ENCODE measurements around the gene FBXO10. TPM values are rescaled to one million over a fixed set of nuclear protein-coding genes. Genes with fewer than 3 reads are reported as not detected.
A peak's percentile ranks its signal among the peaks of the same experiment; 100 is the strongest.

FBXO10 gene
- total RNA-seq, 1 experiment from 2014 or later, result 5.3 TPM

DNA sequence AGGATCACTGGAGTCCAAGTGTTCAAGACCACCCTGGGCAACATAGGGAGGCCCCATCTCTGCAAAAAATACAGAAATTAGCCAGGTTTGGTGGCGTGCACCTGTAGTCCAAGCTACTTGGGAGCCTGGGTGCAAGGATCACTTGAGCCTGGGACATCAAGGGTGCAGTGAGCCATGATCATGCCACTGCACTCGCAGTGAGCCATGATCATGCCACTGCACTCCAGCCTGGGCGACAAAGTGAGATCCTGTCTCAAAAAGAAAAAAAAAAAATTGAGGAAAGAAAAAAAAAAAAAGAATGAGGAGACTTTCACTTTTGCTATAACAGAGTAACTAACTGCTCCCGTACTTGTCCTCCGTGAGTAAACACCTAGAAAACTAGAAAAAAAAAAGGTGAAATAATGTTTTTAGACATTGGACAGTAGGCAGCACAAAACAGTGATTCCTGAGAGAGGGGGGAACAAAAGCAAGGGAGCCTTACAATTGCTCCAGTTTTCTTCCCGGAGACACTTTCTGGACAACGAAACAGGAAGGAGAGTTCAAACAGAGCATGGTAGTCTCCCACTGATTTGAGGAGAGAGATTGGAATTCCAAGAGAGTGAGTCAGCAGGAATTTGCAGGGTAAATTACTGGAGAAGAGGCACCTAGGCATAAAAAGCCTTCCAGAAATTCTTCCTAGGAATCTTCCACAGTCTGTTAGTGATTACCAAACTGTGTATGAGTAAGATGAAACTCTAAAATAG, 104.1 kb downstream of the FBXO10 start:
- no peaks in the 10 kb centered on the region for H3K9me2 ChIP-seq (ENCODE audit: insufficient read depth)
- ChIA-PET CTCF (no interaction called here), RAD21 (ENCODE audit: low non-redundant PET in 1 of 2, low total read pairs in 2 of 2, uncharacterized antibody in 2 of 2, unreplicated experiment in 2 of 2) (no interaction called here), POLR2A (interaction anchor here (1.1 kb wide), 1 partner anchor 10 kb away, joined by 3 read pairs; no protein-coding TSS in a partner anchor)
- peak; percentile 95 for DNase-seq (ENCODE audit: low read depth, low spot score)
- no peaks in the 10 kb centered on the region for H3K36me3 ChIP-seq (ENCODE audit: control insufficient read depth in 1 of 2, insufficient read depth in 2 of 2, low read length in 2 of 2)
- H3K4me1 ChIP-seq (ENCODE audit: control insufficient read depth in 1 of 2, insufficient read depth in 2 of 2, low read length in 2 of 2), result peaks cover 32 to 66% of the 10 kb centered on the region in 2 experiments
- TSS peak; percentile 29 for BruUV-seq (replicated peaks)
- no peaks in the 10 kb centered on the region for H4K20me1 ChIP-seq (ENCODE audit: insufficient read depth)
- peaks cover 13% of the 10 kb centered on the region for H3K79me2 ChIP-seq (ENCODE audit: insufficient read depth, low read length)
- intact Hi-C loops (cut with micrococcal nuclease), result no loop called here
- H2AFZ ChIP-seq (ENCODE audit: low read depth, low read length, poor library complexity, severe bottlenecking), result no peak overlapping the region
- ATAC-seq, result peak; percentile 71
- H3K9me3 ChIP-seq (ENCODE audit: control insufficient read depth in 1 of 2, insufficient read depth in 1 of 2, low read depth in 1 of 2, low read length in 2 of 2), result peaks cover 5 to 8% of the 10 kb centered on the region in 2 experiments; a peak in 1 of 4 replicates
- H3K9ac ChIP-seq (ENCODE audit: low read length), result peak overlapping the region; percentile 66
- H3K4me2 ChIP-seq (ENCODE audit: low read length), result peak overlapping the region; percentile 70
- TF ChIP-seq CBX3 (IDR thresholded peaks at IDR 0.05; ENCODE audit: low read depth) (no peak), JUND (IDR thresholded peaks at IDR 0.05) (no peak), TCF7L2 (IDR thresholded peaks at IDR 0.05; ENCODE audit: borderline replicate concordance, extremely low read depth, insufficient read depth, insufficient read length) (peak; percentile 78), POLR2AphosphoS5 (IDR thresholded peaks at IDR 0.05; ENCODE audit: low read depth, low read length) (peak; percentile 59; the same call in 1 of the 2 replicates), CEBPB (IDR thresholded peaks at IDR 0.05; ENCODE audit: low read depth) (no peak), SRF (IDR thresholded peaks at IDR 0.05; ENCODE audit: low read depth) (no peak), YY1 (IDR thresholded peaks at IDR 0.05; ENCODE audit: extremely low read depth, insufficient replicate concordance, low read depth, low read length) (no peak), EGR1 (IDR thresholded peaks at IDR 0.05; ENCODE audit: low read depth) (no peak)
- TF ChIP-seq, protein P1, sequence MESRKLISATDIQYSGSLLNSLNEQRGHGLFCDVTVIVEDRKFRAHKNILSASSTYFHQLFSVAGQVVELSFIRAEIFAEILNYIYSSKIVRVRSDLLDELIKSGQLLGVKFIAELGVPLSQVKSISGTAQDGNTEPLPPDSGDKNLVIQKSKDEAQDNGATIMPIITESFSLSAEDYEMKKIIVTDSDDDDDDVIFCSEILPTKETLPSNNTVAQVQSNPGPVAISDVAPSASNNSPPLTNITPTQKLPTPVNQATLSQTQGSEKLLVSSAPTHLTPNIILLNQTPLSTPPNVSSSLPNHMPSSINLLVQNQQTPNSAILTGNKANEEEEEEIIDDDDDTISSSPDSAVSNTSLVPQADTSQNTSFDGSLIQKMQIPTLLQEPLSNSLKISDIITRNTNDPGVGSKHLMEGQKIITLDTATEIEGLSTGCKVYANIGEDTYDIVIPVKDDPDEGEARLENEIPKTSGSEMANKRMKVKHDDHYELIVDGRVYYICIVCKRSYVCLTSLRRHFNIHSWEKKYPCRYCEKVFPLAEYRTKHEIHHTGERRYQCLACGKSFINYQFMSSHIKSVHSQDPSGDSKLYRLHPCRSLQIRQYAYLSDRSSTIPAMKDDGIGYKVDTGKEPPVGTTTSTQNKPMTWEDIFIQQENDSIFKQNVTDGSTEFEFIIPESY (IDR thresholded peaks at IDR 0.05; ENCODE audit: extremely low read depth, insufficient replicate concordance, low read length), result peak; percentile 22
- H3K27ac ChIP-seq (ENCODE audit: low read depth, low read length), result peak overlapping the region; percentile 97
- H3K4me3 ChIP-seq (replicated peaks in 1 of 2; ENCODE audit: low read depth in 1 of 2, low read length in 2 of 2), result peak overlapping the region; percentile 31 to 40
- H3K27me3 ChIP-seq (ENCODE audit: insufficient read depth, low read length), result no peaks in the 10 kb centered on the region
